ENCODE results near the gene GNA15.

- peak in 1 of 2 donors; percentile 11 for TF ChIP-seq POLR2A (IDR thresholded peaks at IDR 0.05)
- TF ChIP-seq CTCF (IDR thresholded peaks at IDR 0.05) = no peak
These were observed 50.4 kb downstream of the GNA15 start for GRCh38 chr19:3186160-3186688.

All from Peyer's patch (tissue), 4 donors.